Stomach (tissue), 9 donors: Measurements from ENCODE around the gene SP140. TPM values are rescaled to one million over a fixed set of nuclear protein-coding genes. Genes with fewer than 3 reads are reported as not detected.
"Not testable (repeated sequence)": the region's sequence is repeated elsewhere in the genome, so short reads cannot be mapped to it uniquely, and the experiment has no call there.

Experiments
- DNase-seq, 2 donors: peaks; one replicate each; pipeline versions ENCODE4 v3.0.0 to v3.0.0-alpha.2; 2013 to 2019
- H3K27ac ChIP-seq, 5 donors: fragments of 200-600 bp in 4 of 5; sonication (generic) in 4 of 5; one replicate each; pipeline ENCODE4 v1.5.1; 2013 to 2019; ENCODE audit warnings: mild to moderate bottlenecking in 1 of 5, moderate library complexity in 1 of 5
- H3K27me3 ChIP-seq, 3 donors: fragments of 200-600 bp; sonication (generic); one replicate each; pipeline ENCODE4 v1.5.1; 2017 to 2019; ENCODE audit warnings: mixed run types in 1 of 3
- H3K36me3 ChIP-seq, 4 donors: fragments of 200-600 bp; sonication (generic); 1 replicate in 3 of 4; 2 replicates in 1 of 4; pipeline ENCODE4 v1.5.1; 2016 to 2019
- H3K4me1 ChIP-seq, 4 donors: fragments of 200-600 bp; sonication (generic); one replicate each; pipeline ENCODE4 v1.5.1; 2016 to 2019
- H3K4me3 ChIP-seq, 4 donors: fragments of 200-600 bp; sonication (generic) in 3 of 4; one replicate each; pipeline ENCODE4 v1.5.1; 2016 to 2019; ENCODE audit warnings: mild to moderate bottlenecking in 1 of 4
- H3K9me3 ChIP-seq, 4 donors: fragments of 200-600 bp; sonication (generic); one replicate each; pipeline ENCODE4 v1.5.1; 2016 to 2019
- CTCF ChIP-seq, 7 experiments: fragments of 450-650 bp in 4 of 7; fragments of 200-600 bp in 3 of 7; sonication (generic) in 3 of 7; IDR thresholded peaks; one replicate each; pipeline ENCODE4 v1.5.1; 2016 to 2019; ENCODE audit warnings: antibody characterized with exemption in 7 of 7, control low read depth in 2 of 7, mild to moderate bottlenecking in 1 of 7
- EP300 ChIP-seq: sonication (generic); formaldehyde crosslinking; IDR thresholded peaks from one replicate; pipeline ENCODE4 v1.6.1; 2017; ENCODE audit warnings: antibody characterized with exemption
- POLR2A ChIP-seq, 4 donors: fragments of 450-650 bp; IDR thresholded peaks; one replicate each; pipeline ENCODE4 v1.6.1; 2016; ENCODE audit warnings: antibody characterized with exemption in 4 of 4, control low read depth in 2 of 4, mild to moderate bottlenecking in 1 of 4, moderate library complexity in 1 of 4
- POLR2AphosphoS5 ChIP-seq, 3 donors: sonication (generic); formaldehyde crosslinking; IDR thresholded peaks; one replicate each; pipeline ENCODE4 v1.6.1; 2016; ENCODE audit warnings: antibody characterized with exemption in 3 of 3
- WGBS, 5 donors: extraction: QIAGEN DNeasy Blood & Tissue Kit in 3 of 5; methylation state at CpG; one replicate each; pipeline versions ENCODE4 v1.1.5 to v1.1.7; 2013 to 2018; 5-methylcytosine and 5-hydroxymethylcytosine counted together
- intact Hi-C: fragments of 100-400 bp; cut with DNase I; formaldehyde crosslinking; loops from one replicate; pipeline ENCODE4 v1.15.1; 2023; ENCODE audit warnings: low total_unique reads
- polyA plus RNA-seq, 3 donors: library from polyadenylated mRNA; stranded (reverse); fragments of 200-250 nt; gene quantifications; one replicate each; pipeline ENCODE4 v1.2.3, GENCODE V29; 2013
- total RNA-seq, 5 donors: library from RNA; depleted of rRNA; stranded (reverse); fragments of >200 nt; gene quantifications; one replicate each; pipeline versions ENCODE4 v1.1.0 to v1.2.3, GENCODE V29; 2014 to 2016
- donor health status: healthy with polysubstance abuse.
- donor health status: Bipolar disorder and iron deficiency.
- donor health status: healthy.

Gene SP140
- total and polyA plus RNA-seq, 8 donors = 1.1 to 6.4 (median 2.0) TPM; not detected in 1

- 45 to 51% (median 51%) methylated on average over 3 of the region's 3 CpGs for WGBS, 5 donors
- no peak overlapping the region for H3K27ac ChIP-seq
- H3K36me3 ChIP-seq = no peaks in the 10 kb centered on the region
- DNase-seq = no peak
- TF ChIP-seq CTCF (IDR thresholded peaks at IDR 0.05) = no peak
- no peak for TF ChIP-seq POLR2A (IDR thresholded peaks at IDR 0.05)
- TF ChIP-seq EP300 = no peak
- TF ChIP-seq POLR2AphosphoS5 (IDR thresholded peaks at IDR 0.05) = no peak
- no peaks in the 10 kb centered on the region for H3K9me3 ChIP-seq
- H3K4me3 ChIP-seq = no peak overlapping the region
- H3K27me3 ChIP-seq = no peaks in the 10 kb centered on the region
- H3K4me1 ChIP-seq = no peaks in the 10 kb centered on the region
- intact Hi-C loops = no loop called here
Observed at GRCh38 chr2:230268606-230269243, 43.2 kb downstream of the SP140 start.

GRCh38 chr2:230269715-230270114, 44.2 kb downstream of the SP140 start:
- H3K9me3 ChIP-seq = no peaks in the 10 kb centered on the region
- no peaks in the 10 kb centered on the region for H3K4me1 ChIP-seq
- DNase-seq = no peak
- H3K4me3 ChIP-seq = no peak overlapping the region
- no peaks in the 10 kb centered on the region for H3K27me3 ChIP-seq
- 85 to 91% (median 88%) methylated on average over 6 of the region's 6 CpGs for WGBS, 5 donors
- H3K27ac ChIP-seq = no peak overlapping the region
- TF ChIP-seq POLR2A (IDR thresholded peaks at IDR 0.05) (no peak), EP300 (no peak), CTCF (IDR thresholded peaks at IDR 0.05) (no peak), POLR2AphosphoS5 (IDR thresholded peaks at IDR 0.05) (no peak)
- no peaks in the 10 kb centered on the region for H3K36me3 ChIP-seq
- intact Hi-C loops = no loop called here

GRCh38 chr2:230282936-230283335, 57.4 kb downstream of the SP140 start:
- H3K27ac ChIP-seq = no peak overlapping the region
- no peak overlapping the region for H3K4me3 ChIP-seq
- no peaks in the 10 kb centered on the region for H3K27me3 ChIP-seq
- 84 to 97% (median 95%) methylated on average over 2 of the region's 2 CpGs for WGBS, 5 donors
- H3K9me3 ChIP-seq = peaks cover 0 to 8% (median 0%) of the 10 kb centered on the region in 4 donors
- DNase-seq = no peak
- intact Hi-C loops = no loop called here
- TF ChIP-seq CTCF (IDR thresholded peaks at IDR 0.05) (no peak), POLR2A (IDR thresholded peaks at IDR 0.05) (no peak), EP300 (no peak), POLR2AphosphoS5 (IDR thresholded peaks at IDR 0.05) (no peak)
- no peaks in the 10 kb centered on the region for H3K36me3 ChIP-seq
- H3K4me1 ChIP-seq = no peaks in the 10 kb centered on the region

GRCh38 chr2:230286048-230286447, 60.5 kb downstream of the SP140 start:
- H3K27ac ChIP-seq = no peak overlapping the region
- H3K4me3 ChIP-seq = no peak overlapping the region
- no peaks in the 10 kb centered on the region for H3K4me1 ChIP-seq
- peaks cover 0 to 4% (median 0%) of the 10 kb centered on the region in 4 donors for H3K9me3 ChIP-seq
- no peaks in the 10 kb centered on the region for H3K36me3 ChIP-seq
- intact Hi-C loops = no loop called here
- no peaks in the 10 kb centered on the region for H3K27me3 ChIP-seq
- DNase-seq = no peak
- TF ChIP-seq CTCF (IDR thresholded peaks at IDR 0.05) (no peak), EP300 (no peak), POLR2AphosphoS5 (IDR thresholded peaks at IDR 0.05) (no peak), POLR2A (IDR thresholded peaks at IDR 0.05) (no peak)
- 60 to 75% (median 68%) methylated on average over 3 of the region's 3 CpGs for WGBS, 5 donors

- H3K36me3 ChIP-seq, H3K4me3 ChIP-seq, intact Hi-C loops, H3K4me1 ChIP-seq, H3K27me3 ChIP-seq, H3K9me3 ChIP-seq, H3K27ac ChIP-seq: not testable (repeated sequence)
- peak in 1 of 2 donors; percentile 31 for DNase-seq
- WGBS, 5 donors = 89 to 94% (median 91%) methylated on average over 4 of the region's 4 CpGs
Observed at GRCh38 chr2:230289311-230289710, 63.8 kb downstream of the SP140 start.
